ENCODE measurements around the gene MRPL24. TPM values are rescaled to one million over a fixed set of nuclear protein-coding genes. Genes with fewer than 3 reads are reported as not detected.
"Not testable (repeated sequence)": the region's sequence is repeated elsewhere in the genome, so short reads cannot be mapped to it uniquely, and the experiment has no call there.

MRPL24 gene
- total RNA-seq, 2 donors from 2014 or later: 45.8 to 50.5 TPM

DNA sequence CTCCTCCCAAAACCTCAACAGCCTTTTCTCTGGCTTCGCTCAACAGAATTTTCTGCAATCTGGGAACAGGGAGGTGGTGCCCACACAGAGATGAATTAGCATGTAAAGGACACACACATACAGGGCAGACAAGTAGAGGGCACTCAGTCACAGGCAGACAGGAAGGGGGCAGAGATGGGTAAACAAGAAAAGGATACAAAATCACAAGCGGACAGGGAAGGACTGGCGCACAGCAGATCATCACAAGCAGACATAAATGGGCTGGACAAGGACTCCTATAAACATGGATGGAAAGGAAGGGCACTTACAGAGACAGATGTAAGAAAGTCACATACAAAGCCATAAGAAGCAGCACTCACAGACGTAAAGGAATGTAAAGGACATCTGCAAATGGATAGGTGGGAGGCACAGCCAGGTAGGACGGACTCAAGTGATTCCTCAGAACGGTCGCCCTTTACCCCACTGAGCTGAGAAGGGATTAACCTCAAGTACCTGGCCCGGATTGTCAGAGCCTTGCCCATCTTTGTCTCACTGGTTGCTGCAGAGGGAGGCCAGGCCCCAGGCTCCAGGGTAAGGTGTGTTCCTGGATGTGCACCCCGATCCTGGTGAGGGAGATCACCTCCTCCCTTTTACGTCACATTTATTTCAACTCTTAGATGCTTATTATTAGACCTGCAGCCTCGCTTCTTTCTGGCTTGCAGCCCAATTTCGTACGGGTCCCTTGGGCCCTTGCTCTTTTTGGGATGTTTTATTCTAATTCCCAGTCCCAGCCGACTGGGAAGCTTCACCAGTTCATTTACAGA, 25.6 kb upstream of the MRPL24 start:
- no peak for TF ChIP-seq CTCF (IDR thresholded peaks at IDR 0.05)
- Histone ChIP-seq H3K27me3 (no peaks in the 10 kb centered on the region), H3K4me1 (peaks cover 0 to 47% of the 10 kb centered on the region in 2 donors), H3K4me3 (peak overlapping the region; percentile 47 to 88), H3K36me3 (peaks cover 7% of the 10 kb centered on the region), H3K27ac (peak overlapping the region; percentile 92 to 94), H3K9me3 (no peaks in the 10 kb centered on the region)
- no peak for DNase-seq (ENCODE audit: low spot score)

GRCh38 chr1:156765666-156766065, 24.8 kb upstream of the MRPL24 start:
- DNase-seq (ENCODE audit: low spot score): no peak
- Histone ChIP-seq H3K36me3 (peaks cover 4% of the 10 kb centered on the region), H3K27ac (peak overlapping the region; percentile 92 to 94), H3K27me3 (no peaks in the 10 kb centered on the region), H3K4me3 (no peak overlapping the region), H3K4me1 (peaks cover 0 to 40% of the 10 kb centered on the region in 2 donors), H3K9me3 (no peaks in the 10 kb centered on the region)
- no peak for TF ChIP-seq CTCF (IDR thresholded peaks at IDR 0.05)

DNA sequence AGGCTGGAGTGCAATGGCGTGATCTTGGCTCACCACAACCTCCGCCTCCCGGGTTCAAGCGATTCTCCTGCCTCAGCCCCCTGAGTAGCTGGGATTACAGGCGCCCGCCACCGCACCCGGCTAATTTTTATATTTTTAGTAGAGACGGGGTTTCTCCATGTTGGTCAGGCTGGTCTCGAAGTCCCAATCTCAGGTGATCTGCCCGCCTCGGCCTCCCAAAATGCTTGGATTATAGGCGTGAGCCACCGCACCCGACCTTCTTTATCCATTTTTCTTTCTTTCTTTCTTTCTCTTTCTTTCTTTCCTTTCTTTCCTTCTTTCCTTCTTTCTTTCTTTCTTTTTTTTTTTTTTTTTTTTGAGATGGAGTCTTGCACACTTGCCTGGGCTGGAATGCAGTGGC, 24.2 kb upstream of the MRPL24 start:
- H3K36me3 ChIP-seq; H3K9me3 ChIP-seq; H3K4me3 ChIP-seq; H3K27me3 ChIP-seq; DNase-seq (ENCODE audit: low spot score); H3K27ac ChIP-seq: not testable (repeated sequence)
- peaks cover 0 to 35% of the 10 kb centered on the region in 2 donors for H3K4me1 ChIP-seq

GRCh38 chr1:156760796-156761104, 19.9 kb upstream of the MRPL24 start:
- Histone ChIP-seq H3K4me3 (no peak overlapping the region), H3K27me3 (no peaks in the 10 kb centered on the region), H3K27ac (no peak overlapping the region), H3K4me1 (peaks cover 0 to 2% of the 10 kb centered on the region in 2 donors), H3K36me3 (no peaks in the 10 kb centered on the region), H3K9me3 (no peaks in the 10 kb centered on the region)
- TF ChIP-seq CTCF (IDR thresholded peaks at IDR 0.05): no peak
- no peak for DNase-seq (ENCODE audit: low spot score)

GRCh38 chr1:156760092-156760795, 19.4 kb upstream of the MRPL24 start:
- DNase-seq (ENCODE audit: low spot score): no peak
- TF ChIP-seq CTCF (IDR thresholded peaks at IDR 0.05): no peak
- H3K4me3 ChIP-seq: no peak overlapping the region
- no peaks in the 10 kb centered on the region for H3K27me3 ChIP-seq
- no peaks in the 10 kb centered on the region for H3K36me3 ChIP-seq
- H3K9me3 ChIP-seq: no peaks in the 10 kb centered on the region
- no peaks in the 10 kb centered on the region for H3K4me1 ChIP-seq
- no peak overlapping the region for H3K27ac ChIP-seq

DNA sequence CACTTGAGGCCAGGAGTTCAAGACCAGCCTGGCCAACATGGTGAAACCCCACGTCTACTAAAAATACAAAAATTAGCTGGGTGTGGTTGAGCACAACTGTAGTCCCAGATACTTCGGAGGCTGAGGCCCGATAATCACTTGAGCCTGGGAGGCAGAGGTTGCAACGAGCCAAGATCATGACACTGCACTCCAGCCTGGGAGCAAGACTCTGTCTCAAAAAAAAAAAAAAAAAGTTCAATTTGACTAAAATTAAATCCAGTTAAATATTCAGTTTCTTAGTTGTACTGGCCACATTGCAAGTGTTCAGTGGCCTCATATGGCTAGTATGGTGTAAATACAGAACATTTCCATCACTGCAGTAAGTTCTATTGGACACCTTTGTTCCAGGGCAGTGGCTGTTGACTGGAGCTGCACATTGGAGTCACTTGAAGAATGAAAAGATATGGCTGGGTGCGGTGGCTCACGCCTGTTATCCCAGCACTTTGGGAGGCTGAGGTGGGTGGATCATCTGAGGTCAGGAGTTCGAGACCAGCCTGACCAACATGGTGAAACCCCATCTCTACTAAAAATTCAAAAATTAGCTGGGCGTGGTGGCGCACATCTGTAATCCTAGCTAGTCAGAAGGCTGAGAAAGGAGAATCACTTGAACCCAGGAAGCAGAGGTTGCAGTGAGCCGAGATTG, 16.8 kb upstream of the MRPL24 start:
- not testable (repeated sequence) for H3K27ac ChIP-seq; H3K36me3 ChIP-seq; H3K4me3 ChIP-seq; DNase-seq (ENCODE audit: low spot score); H3K27me3 ChIP-seq; H3K9me3 ChIP-seq; H3K4me1 ChIP-seq

Data from right atrium auricular region (tissue), 2 donors.